H1 (cell line): ENCODE results near the gene INPPL1. TPM values are rescaled to one million over a fixed set of nuclear protein-coding genes. Genes with fewer than 3 reads are reported as not detected.

Experiments
- HDAC2 ChIP-seq, 2 experiments: fragments of 300-600 bp in 1 of 2; sonication (generic) in 1 of 2; IDR thresholded peaks; 2 replicates each; pipeline ENCODE4 v1.6.1; 2011 to 2012; ENCODE audit warnings: low read depth in 2 of 2, low read length in 2 of 2, mild to moderate bottlenecking in 2 of 2, moderate library complexity in 2 of 2, borderline replicate concordance in 1 of 2, inconsistent platforms in 1 of 2
- KDM5A ChIP-seq: fragments of 200-600 bp; IDR thresholded peaks from 2 replicates; pipeline ENCODE4 v1.7.1; 2012; ENCODE audit warnings: mild to moderate bottlenecking, low read length, inconsistent platforms, mixed read lengths
- RXRA ChIP-seq: IDR thresholded peaks from 2 replicates; pipeline ENCODE4 v1.6.1; 2011; ENCODE audit warnings: low read depth, mild to moderate bottlenecking, low read length, moderate library complexity; ENCODE audit not compliant: insufficient read depth
- SAP30 ChIP-seq: fragments of 300-600 bp; sonication (generic); IDR thresholded peaks from 2 replicates; pipeline ENCODE4 v1.7.1; 2012; ENCODE audit warnings: low read length, moderate library complexity, mild to moderate bottlenecking, inconsistent platforms; ENCODE audit not compliant: insufficient read depth, insufficient replicate concordance
- SIN3A ChIP-seq, 2 experiments: IDR thresholded peaks in 1 of 2; conservative IDR thresholded peaks in 1 of 2; 2 replicates each; pipeline ENCODE4 v1.6.1; 2011 to 2012; ENCODE audit warnings: low read length in 2 of 2, improper control_type of control experiment in 1 of 2, low read depth in 1 of 2, mild to moderate bottlenecking in 1 of 2
- SIRT6 ChIP-seq: IDR thresholded peaks from one replicate; pipeline ENCODE4 v1.7.1; 2012; ENCODE audit warnings: low read length, inconsistent platforms
- TCF12 ChIP-seq: IDR thresholded peaks from 2 replicates; pipeline ENCODE4 v1.6.1; 2011; ENCODE audit warnings: low read depth, mild to moderate bottlenecking, low read length
- polyA plus RNA-seq, 7 experiments: library from polyadenylated mRNA; depleted of rRNA in 3 of 7; stranded (reverse) in 5 of 7; unstranded in 2 of 7; fragments of >200 nt in 5 of 7; fragments of 200-250 nt in 2 of 7; gene quantifications; 1 replicate in 5 of 7; 2 replicates in 1 of 7; 4 replicates in 1 of 7; pipeline versions ENCODE4 v1.2.1 to v1.2.3, GENCODE V29; 2011 to 2013; ENCODE audit warnings: missing spikeins in 2 of 7, mixed read lengths in 2 of 7
- total RNA-seq: library from RNA; stranded (reverse); fragmentation: NEBNext Ultra II Directional; extraction: Animal tissue kit (Norgen Biotek cat#: 25700); gene quantifications from 2 replicates; pipeline ENCODE4 v1.2.1, GENCODE V29; 2021
- TF ChIP-seq, protein P1 (sequence below): fragments of 300-600 bp; sonication (generic); IDR thresholded peaks from 2 replicates; pipeline ENCODE4 v1.7.1; 2012; ENCODE audit warnings: low read length, moderate library complexity, mild to moderate bottlenecking, inconsistent platforms; ENCODE audit not compliant: insufficient replicate concordance

INPPL1 gene
- total and polyA plus RNA-seq, 2 of the 8 experiments (the other 6 are each of a cell fraction or from before 2014, with no cell fraction given) = 54.5 to 79.5 TPM

DNA sequence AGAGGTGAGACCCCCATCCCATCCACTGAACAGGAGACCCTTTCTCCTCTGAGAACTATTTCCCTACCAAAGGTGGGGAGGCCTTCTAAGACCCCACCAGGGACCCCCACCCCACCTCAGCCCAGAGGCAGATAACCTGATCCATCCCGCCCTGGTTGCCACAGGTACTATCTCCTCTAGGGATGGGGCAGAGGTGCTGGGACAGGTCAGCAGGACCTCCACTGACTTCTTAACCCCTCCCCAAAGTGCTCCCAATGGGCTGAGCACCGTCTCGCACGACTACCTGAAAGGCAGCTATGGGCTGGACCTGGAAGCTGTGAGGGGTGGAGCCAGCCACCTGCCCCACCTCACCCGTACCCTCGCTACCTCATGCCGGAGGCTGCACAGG lies 4.3 kb downstream of the INPPL1 start (continued):
- TF ChIP-seq, protein P1, sequence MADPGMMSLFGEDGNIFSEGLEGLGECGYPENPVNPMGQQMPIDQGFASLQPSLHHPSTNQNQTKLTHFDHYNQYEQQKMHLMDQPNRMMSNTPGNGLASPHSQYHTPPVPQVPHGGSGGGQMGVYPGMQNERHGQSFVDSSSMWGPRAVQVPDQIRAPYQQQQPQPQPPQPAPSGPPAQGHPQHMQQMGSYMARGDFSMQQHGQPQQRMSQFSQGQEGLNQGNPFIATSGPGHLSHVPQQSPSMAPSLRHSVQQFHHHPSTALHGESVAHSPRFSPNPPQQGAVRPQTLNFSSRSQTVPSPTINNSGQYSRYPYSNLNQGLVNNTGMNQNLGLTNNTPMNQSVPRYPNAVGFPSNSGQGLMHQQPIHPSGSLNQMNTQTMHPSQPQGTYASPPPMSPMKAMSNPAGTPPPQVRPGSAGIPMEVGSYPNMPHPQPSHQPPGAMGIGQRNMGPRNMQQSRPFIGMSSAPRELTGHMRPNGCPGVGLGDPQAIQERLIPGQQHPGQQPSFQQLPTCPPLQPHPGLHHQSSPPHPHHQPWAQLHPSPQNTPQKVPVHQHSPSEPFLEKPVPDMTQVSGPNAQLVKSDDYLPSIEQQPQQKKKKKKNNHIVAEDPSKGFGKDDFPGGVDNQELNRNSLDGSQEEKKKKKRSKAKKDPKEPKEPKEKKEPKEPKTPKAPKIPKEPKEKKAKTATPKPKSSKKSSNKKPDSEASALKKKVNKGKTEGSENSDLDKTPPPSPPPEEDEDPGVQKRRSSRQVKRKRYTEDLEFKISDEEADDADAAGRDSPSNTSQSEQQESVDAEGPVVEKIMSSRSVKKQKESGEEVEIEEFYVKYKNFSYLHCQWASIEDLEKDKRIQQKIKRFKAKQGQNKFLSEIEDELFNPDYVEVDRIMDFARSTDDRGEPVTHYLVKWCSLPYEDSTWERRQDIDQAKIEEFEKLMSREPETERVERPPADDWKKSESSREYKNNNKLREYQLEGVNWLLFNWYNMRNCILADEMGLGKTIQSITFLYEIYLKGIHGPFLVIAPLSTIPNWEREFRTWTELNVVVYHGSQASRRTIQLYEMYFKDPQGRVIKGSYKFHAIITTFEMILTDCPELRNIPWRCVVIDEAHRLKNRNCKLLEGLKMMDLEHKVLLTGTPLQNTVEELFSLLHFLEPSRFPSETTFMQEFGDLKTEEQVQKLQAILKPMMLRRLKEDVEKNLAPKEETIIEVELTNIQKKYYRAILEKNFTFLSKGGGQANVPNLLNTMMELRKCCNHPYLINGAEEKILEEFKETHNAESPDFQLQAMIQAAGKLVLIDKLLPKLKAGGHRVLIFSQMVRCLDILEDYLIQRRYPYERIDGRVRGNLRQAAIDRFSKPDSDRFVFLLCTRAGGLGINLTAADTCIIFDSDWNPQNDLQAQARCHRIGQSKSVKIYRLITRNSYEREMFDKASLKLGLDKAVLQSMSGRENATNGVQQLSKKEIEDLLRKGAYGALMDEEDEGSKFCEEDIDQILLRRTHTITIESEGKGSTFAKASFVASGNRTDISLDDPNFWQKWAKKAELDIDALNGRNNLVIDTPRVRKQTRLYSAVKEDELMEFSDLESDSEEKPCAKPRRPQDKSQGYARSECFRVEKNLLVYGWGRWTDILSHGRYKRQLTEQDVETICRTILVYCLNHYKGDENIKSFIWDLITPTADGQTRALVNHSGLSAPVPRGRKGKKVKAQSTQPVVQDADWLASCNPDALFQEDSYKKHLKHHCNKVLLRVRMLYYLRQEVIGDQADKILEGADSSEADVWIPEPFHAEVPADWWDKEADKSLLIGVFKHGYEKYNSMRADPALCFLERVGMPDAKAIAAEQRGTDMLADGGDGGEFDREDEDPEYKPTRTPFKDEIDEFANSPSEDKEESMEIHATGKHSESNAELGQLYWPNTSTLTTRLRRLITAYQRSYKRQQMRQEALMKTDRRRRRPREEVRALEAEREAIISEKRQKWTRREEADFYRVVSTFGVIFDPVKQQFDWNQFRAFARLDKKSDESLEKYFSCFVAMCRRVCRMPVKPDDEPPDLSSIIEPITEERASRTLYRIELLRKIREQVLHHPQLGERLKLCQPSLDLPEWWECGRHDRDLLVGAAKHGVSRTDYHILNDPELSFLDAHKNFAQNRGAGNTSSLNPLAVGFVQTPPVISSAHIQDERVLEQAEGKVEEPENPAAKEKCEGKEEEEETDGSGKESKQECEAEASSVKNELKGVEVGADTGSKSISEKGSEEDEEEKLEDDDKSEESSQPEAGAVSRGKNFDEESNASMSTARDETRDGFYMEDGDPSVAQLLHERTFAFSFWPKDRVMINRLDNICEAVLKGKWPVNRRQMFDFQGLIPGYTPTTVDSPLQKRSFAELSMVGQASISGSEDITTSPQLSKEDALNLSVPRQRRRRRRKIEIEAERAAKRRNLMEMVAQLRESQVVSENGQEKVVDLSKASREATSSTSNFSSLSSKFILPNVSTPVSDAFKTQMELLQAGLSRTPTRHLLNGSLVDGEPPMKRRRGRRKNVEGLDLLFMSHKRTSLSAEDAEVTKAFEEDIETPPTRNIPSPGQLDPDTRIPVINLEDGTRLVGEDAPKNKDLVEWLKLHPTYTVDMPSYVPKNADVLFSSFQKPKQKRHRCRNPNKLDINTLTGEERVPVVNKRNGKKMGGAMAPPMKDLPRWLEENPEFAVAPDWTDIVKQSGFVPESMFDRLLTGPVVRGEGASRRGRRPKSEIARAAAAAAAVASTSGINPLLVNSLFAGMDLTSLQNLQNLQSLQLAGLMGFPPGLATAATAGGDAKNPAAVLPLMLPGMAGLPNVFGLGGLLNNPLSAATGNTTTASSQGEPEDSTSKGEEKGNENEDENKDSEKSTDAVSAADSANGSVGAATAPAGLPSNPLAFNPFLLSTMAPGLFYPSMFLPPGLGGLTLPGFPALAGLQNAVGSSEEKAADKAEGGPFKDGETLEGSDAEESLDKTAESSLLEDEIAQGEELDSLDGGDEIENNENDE = no peak
- no peak for TF ChIP-seq TCF12
- TF ChIP-seq KDM5A = no peak
- no peak for TF ChIP-seq SIN3A (conservative IDR thresholded peaks at IDR 0.05 in 1 of 2, IDR thresholded peaks at IDR 0.05 in 1 of 2; ENCODE audit: low read depth in 1 of 2, low read length in 2 of 2)
- TF ChIP-seq SIRT6 = no peak
- no peak for TF ChIP-seq HDAC2 (IDR thresholded peaks at IDR 0.05; ENCODE audit: borderline replicate concordance in 1 of 2, low read depth in 2 of 2, low read length in 2 of 2)
- no peak for TF ChIP-seq SAP30
- no peak for TF ChIP-seq RXRA
